Head of caudate nucleus (tissue), 42 donors: ENCODE results near the gene FBXO36.
"Not testable (repeated sequence)": the region's sequence is repeated elsewhere in the genome, so short reads cannot be mapped to it uniquely, and the experiment has no call there.

ENCODE experiments used
- DNase-seq, 42 donors: peaks; one replicate each; pipeline versions ENCODE4 v3.0.0 to v3.0.0-alpha.2; 2020 to 2021; ENCODE audit warnings: mixed read lengths in 7 of 42
- intact Hi-C: fragments of 100-400 bp; cut with DNase I; formaldehyde crosslinking; loops from one replicate; pipeline ENCODE4 v1.15.0; 2022

Gene FBXO36

GRCh38 chr2:229922449-229923386, at the start of gene FBXO36:
TSS of gene FBXO36 (plus strand) at chr2:229922503. CDS start at chr2:229922514, 11 bp downstream.
- peak; percentile 82 to 96 (median 90) for DNase-seq
- intact Hi-C loops, result loop anchor here (5.0 kb wide), 1 partner anchor 120 kb away; no protein-coding TSS in a partner anchor

DNA sequence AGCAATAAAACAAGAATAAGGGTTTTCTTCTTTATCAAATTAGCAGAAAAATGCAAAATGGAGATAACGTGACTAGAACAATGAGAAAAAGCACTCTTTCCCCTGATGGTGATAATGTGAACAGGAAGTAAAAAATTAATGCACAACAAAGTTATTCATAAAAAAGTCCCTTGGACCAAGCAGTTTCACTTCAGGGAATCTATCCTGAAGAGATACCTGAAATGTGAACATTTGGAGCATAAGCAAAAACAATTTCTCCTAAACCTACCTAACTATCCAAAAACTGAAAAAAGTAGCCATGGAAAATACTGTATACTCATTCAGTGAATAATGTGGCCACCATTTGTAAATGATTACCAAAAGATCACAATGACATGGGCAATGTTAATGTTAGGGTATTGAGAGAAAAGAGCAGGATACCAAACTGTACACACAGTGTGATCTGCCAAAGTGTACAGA, 49.2 kb upstream of the FBXO36 start:
- DNase-seq, result no peak
- intact Hi-C loops, result no loop called here

GRCh38 chr2:229874647-229875046, 47.7 kb upstream of the FBXO36 start:
- no peak for DNase-seq
- intact Hi-C loops, result no loop called here

- no peak for DNase-seq
- intact Hi-C loops, result no loop called here
These were observed 46.8 kb upstream of the FBXO36 start for GRCh38 chr2:229875549-229875948.

DNA sequence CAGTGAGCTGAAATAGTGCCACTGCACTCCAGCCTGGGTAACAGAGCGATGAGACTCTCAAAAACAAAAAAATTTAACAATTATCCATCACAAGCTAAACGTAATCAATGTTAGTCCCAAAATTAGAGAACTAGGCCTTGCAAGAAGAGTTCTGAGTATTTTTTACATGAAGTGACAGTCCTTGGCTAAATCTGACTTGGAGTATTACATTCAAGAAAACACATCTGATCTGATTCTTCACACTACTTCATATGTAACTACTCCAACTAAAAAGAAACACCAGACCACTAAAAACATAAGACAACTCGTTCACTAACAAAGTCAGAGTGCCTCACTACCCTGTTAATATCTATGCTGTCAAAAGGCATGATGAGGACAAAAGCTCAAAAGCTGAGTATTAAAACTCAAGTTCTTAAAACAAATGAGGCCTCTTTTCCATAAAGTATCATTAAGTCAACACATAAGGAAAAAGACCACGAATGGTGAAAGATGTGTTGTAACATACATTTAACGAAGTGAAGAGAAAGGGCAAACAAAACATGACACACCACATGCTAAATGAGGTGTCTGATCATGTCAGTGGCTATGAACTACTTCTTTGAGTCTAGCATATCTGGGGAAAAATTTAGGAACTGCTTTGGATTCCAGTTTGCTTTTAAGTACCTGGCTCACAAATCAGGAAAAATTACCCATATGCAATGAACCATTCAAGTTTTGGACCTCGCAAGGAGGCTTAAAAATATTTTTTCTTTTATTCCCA, 42.9 kb upstream of the FBXO36 start:
- intact Hi-C loops, result no loop called here
- DNase-seq, result no peak

DNA sequence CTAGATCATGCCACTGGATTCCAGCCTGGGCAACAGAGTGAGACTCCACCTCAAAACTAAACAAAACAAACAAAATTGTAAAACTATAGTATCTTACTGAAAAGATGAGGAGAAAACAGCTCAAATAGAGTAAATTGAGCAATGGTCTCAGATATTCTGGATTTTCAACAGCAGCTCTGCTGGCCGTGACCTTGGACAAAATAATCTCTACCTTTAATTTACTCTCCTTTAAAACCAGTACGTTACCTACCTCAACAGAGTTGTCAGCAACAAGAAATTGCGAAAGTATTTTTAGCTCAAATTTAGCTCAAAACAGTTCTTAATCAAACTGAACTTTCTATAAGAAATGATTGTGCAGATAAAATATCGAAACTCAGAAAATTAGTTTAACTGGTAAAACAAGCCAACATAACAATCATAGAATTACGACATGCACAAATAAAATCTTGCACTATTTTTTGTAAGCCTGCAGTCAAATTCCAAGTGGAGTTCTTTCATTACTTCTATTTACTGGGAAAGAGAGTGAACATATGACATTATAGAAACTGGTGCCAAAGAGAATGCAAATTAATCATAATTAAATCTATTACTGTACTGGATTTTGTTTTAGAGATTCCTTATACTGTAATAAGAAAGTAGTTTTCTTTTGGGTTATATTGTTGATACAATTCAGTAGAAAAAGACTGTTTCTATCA, 41.3 kb upstream of the FBXO36 start:
- no peak for DNase-seq
- intact Hi-C loops, result no loop called here

- intact Hi-C loops, result no loop called here
These were observed 39.7 kb upstream of the FBXO36 start for GRCh38 chr2:229882583-229882982.

DNA sequence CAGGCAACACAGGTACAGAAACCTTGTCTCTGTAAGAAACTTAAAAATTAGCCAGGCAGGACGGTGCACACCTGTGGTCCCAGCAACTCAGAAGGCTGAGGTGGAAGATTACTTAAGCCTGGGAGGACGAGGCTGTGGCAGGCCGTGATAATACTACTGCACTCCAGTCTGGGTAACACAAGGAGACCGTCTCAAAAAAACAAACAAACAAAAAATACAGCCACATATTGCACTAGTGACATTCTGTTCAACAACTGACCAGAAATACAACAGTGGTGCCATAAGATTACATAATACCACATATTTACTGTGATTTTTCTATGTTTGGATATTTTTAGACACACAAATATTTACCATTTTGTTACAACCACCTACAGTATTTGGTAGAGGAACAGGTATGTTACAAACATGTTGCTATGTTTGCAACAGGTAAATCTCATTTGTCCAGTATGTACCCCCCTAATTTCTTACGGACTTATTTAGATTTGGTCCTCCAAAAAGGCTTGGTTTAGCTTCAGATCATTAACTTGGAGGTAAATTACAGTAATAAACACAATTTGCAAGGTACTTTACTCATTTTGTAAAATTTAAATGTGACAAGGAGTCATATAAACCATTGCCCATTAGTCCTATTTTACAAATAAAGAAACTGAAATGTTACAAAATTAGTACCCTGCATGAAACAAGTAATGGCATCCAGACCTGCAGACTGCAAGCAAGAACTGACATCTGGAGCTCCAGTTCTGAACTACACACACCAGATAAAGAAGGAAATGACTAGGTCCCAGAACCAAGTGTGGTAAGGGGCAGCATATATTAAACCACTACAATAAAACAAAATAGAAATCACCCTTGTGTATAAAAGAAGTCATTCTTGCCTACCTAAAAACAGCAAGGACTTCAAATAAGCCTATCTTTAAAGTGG, 37.3 kb upstream of the FBXO36 start:
- DNase-seq, result no peak
- intact Hi-C loops, result no loop called here

More at GRCh38 chr2:229882583-229882982, 39.7 kb upstream of the FBXO36 start:
- DNase-seq, result no peak

GRCh38 chr2:229887441-229887840, 34.9 kb upstream of the FBXO36 start:
- intact Hi-C loops, result no loop called here
- DNase-seq, result no peak

GRCh38 chr2:229888031-229888430, 34.3 kb upstream of the FBXO36 start:
- no peak for DNase-seq
- intact Hi-C loops, result no loop called here

DNA sequence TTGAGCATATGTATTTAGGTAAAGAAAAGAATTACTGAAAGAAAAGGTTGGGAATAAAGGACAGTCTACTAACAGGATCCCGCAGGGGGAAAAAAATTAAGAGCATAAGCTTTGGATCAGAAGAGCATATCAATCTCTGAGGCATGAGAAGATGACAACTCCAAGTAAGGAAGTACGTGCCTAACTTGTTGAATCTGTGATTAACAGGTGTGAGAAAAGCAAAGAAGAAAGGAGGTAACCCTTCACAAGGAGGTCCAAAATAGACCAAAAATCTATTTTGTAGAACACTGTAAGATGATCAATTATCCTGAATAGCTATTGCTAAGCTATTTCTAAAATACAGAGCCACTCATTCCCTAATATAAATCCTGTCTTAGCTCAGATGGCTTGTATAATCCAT, 33.3 kb upstream of the FBXO36 start:
- intact Hi-C loops, result no loop called here

GRCh38 chr2:229896857-229897256, 25.4 kb upstream of the FBXO36 start:
- intact Hi-C loops, result no loop called here
- DNase-seq, result no peak

More for the DNA sequence above, 33.3 kb upstream of the FBXO36 start:
- no peak for DNase-seq

DNA sequence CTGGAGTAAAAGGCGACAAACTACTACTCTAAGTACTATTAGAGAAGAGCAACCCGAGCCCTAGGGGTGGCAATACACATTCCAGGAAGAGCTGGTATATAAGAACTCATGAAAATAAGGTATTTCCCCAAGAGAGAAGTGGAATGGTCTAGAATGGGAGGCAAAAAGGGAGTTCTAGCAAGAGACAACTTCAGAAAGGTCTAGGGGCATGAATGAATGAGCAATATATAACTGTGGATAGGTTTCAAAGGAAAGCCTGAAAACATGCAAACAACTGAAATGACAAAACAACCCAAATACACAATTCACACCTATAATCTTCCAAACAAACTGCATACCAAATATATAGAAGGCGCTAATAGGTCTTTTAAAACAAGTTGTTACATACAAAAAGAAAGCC, 22.7 kb upstream of the FBXO36 start:
- no peak for DNase-seq
- intact Hi-C loops, result no loop called here

DNA sequence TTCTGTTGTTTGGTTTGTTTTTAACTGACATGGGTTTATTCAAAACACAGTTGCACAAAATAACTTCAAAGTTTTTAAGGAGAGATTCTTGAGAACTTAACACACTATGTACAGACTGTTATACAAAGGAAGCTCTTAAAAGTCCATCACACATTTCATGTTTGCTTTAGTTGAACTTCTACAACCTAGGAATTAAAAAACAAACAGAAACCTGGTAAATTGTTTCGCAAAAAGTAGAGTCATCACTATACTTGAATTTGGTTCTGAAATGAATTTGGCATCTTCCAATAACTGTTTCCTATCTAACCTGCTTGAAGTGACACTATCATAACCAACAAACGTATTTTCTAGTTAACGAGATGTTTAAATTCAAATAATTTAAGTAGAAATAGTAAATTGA, 22.3 kb upstream of the FBXO36 start:
- DNase-seq, result no peak
- intact Hi-C loops, result no loop called here

DNA sequence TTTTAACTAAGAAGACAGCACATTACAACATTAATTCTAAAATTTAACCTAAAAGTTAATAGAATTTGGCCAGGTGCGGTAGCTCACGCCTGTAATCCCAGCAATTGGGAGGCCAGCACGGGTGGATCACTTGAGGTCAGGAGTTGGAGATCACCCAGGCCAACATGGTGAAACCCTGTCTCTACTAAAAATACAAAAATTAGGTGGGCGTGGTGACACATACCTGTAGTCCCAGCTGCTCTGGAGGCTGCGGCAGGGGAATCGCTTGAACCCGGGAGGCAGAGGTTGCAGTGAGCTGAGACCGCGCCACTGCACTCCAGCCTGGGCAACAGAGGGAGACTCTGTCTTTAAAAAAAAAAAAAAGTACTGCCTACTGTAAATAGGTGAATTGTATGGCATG, 21.8 kb upstream of the FBXO36 start:
- intact Hi-C loops, result not testable (repeated sequence)

GRCh38 chr2:229901819-229902218, 20.5 kb upstream of the FBXO36 start:
- DNase-seq, result no peak
- intact Hi-C loops, result no loop called here

More for the DNA sequence above, 21.8 kb upstream of the FBXO36 start:
- not testable (repeated sequence) for DNase-seq

GRCh38 chr2:229903037-229903436, 19.3 kb upstream of the FBXO36 start:
- intact Hi-C loops, result no loop called here
- DNase-seq, result no peak

DNA sequence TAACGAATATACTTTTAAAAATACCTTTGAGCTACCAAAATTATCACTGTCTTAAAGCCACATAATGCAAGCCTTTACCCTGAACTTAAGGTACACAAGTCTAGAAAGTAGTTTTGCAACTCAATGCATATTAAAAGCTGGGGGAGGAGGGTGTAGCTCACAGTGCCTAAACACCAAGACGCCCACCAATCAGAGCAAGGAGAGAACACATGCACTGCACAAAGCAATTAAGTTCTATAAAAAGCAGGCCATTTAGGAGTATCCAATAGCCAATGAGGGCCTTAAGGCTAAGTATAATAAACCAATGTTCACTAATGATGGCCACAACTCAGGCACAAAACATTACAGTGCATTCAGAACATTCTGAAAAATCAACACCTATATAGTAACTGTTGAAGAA, 16.7 kb upstream of the FBXO36 start:
- DNase-seq, result peak in 1 of 42 donors; percentile 14
- intact Hi-C loops, result no loop called here
